K562 (cell line): ENCODE data around the gene PCP4L1. TPM values are rescaled to one million over a fixed set of nuclear protein-coding genes. Genes with fewer than 3 reads are reported as not detected.

Experiments
- KAT7 ChIP-seq: sonication (generic); formaldehyde crosslinking; IDR thresholded peaks from 2 replicates; pipeline ENCODE4 v1.8.0; 2022; ENCODE audit warnings: missing genetic modification reagents, mild to moderate bottlenecking, borderline replicate concordance
- REST ChIP-seq, 2 experiments: fragments of 450-650 bp; formaldehyde crosslinking in 1 of 2; IDR thresholded peaks; 2 replicates each; pipeline versions ENCODE4 v1.4.0 to v1.6.1; 2014 to 2020; ENCODE audit warnings: mild to moderate bottlenecking in 2 of 2, borderline replicate concordance in 1 of 2, low read depth in 1 of 2
- polyA plus RNA-seq, 8 experiments: library from polyadenylated mRNA; depleted of rRNA in 4 of 8; stranded (reverse) in 5 of 8; unstranded in 3 of 8; fragments of >200 nt; fragmentation: Nextera tagmentation in 2 of 8; fragmentation: Illumina TruSeq in 1 of 8; extraction: Ambion mirVana in 2 of 8; extraction: Trizol in 1 of 8; gene quantifications; 2 replicates each; pipeline versions ENCODE4 v1.2.1 to v1.2.3, GENCODE V29; 2011 to 2014; ENCODE audit warnings: inconsistent platforms in 1 of 8, missing spikeins in 1 of 8
- total RNA-seq, 7 experiments: library from RNA; depleted of rRNA in 6 of 7; stranded (reverse); fragments of >200 nt in 6 of 7; fragmentation: Illumina TruSeq in 2 of 7; extraction: Trizol in 2 of 7; gene quantifications; 2 replicates each; pipeline versions ENCODE4 v1.2.1 to v1.2.3, GENCODE V29; 2011 to 2021; ENCODE audit warnings: low replicate concordance in 1 of 7

The PCP4L1 gene
- total and polyA plus RNA-seq, 9 of the 15 experiments (the other 6 are each of a cell fraction or from before 2014, with no cell fraction given): not detected

GRCh38 chr1:161229896-161230295 lies 28.6 kb upstream of the PCP4L1 start (continued):
- TF ChIP-seq REST (IDR thresholded peaks at IDR 0.05; ENCODE audit: borderline replicate concordance): peak; percentile 25; the same call in 1 of the 2 replicates
- no peak for TF ChIP-seq REST (CRISPR knock-in tag; IDR thresholded peaks at IDR 0.05; ENCODE audit: low read depth)
- no peak for TF ChIP-seq KAT7 (CRISPR knock-in tag)
